CD4-positive, alpha-beta T cell treated with Interleukin-21 for 1 hour (primary cell): ENCODE data around the gene TMEM132D.
"Not testable (repeated sequence)": the region's sequence is repeated elsewhere in the genome, so short reads cannot be mapped to it uniquely, and the experiment has no call there.

Experiments used
- DNase-seq: peaks from one replicate; pipeline ENCODE4 v3.0.0-alpha.2; 2020

The TMEM132D gene

GRCh38 chr12:129082441-129082840, 821.4 kb downstream of the TMEM132D start:
- no peak for DNase-seq

GRCh38 chr12:129081755-129082250, 822.0 kb downstream of the TMEM132D start:
- no peak for DNase-seq

GRCh38 chr12:129080821-129081220, 823.0 kb downstream of the TMEM132D start:
- DNase-seq = no peak

GRCh38 chr12:129080391-129080790, 823.4 kb downstream of the TMEM132D start:
- DNase-seq = no peak

GRCh38 chr12:129079719-129080118, 824.1 kb downstream of the TMEM132D start:
- no peak for DNase-seq

- no peak for DNase-seq
These were observed 827.1 kb downstream of the TMEM132D start for GRCh38 chr12:129076441-129077320.

- no peak for DNase-seq
These were observed 828.2 kb downstream of the TMEM132D start for GRCh38 chr12:129075460-129076208.

GRCh38 chr12:129074379-129074778, 829.4 kb downstream of the TMEM132D start:
- DNase-seq = no peak

GRCh38 chr12:129073157-129073915, 830.5 kb downstream of the TMEM132D start:
- no peak for DNase-seq

- DNase-seq = no peak
These were observed 832.5 kb downstream of the TMEM132D start for GRCh38 chr12:129071362-129071761.

GRCh38 chr12:129069886-129070285, 833.9 kb downstream of the TMEM132D start:
- DNase-seq = no peak

- DNase-seq = no peak
These were observed 835.1 kb downstream of the TMEM132D start for GRCh38 chr12:129068684-129069083.

GRCh38 chr12:129067491-129067890, 836.3 kb downstream of the TMEM132D start:
- no peak for DNase-seq

- no peak for DNase-seq
These were observed 839.5 kb downstream of the TMEM132D start for GRCh38 chr12:129064209-129064855.

- no peak for DNase-seq
These were observed 840.2 kb downstream of the TMEM132D start for GRCh38 chr12:129063600-129063999.

- no peak for DNase-seq
These were observed 850.6 kb downstream of the TMEM132D start for GRCh38 chr12:129053232-129053631.

GRCh38 chr12:129052373-129052772, 851.5 kb downstream of the TMEM132D start:
- DNase-seq = no peak

- DNase-seq = no peak
These were observed 853.9 kb downstream of the TMEM132D start for GRCh38 chr12:129049917-129050316.

- not testable (repeated sequence) for DNase-seq
These were observed 860.5 kb downstream of the TMEM132D start for GRCh38 chr12:129043334-129043733.

- DNase-seq = no peak
These were observed 867.7 kb downstream of the TMEM132D start for GRCh38 chr12:129036135-129036534.

GRCh38 chr12:129034558-129035289, 869.1 kb downstream of the TMEM132D start:
- DNase-seq = no peak

GRCh38 chr12:129028844-129029243, 875.0 kb downstream of the TMEM132D start:
- DNase-seq = no peak
